NOMO-1 treated with dmso at 0.1 percent for 144 hours (cell line): ENCODE measurements around the gene ACVR1B.

Experiments
- DNase-seq: peaks from one replicate; lab custom pipeline; 2025; ENCODE audit not compliant: unreplicated experiment; lab: John Stamatoyannopoulos, UW

The ACVR1B gene

GRCh38 chr12:51917041-51917590, 34.4 kb upstream of the ACVR1B start:
- DNase-seq, result no peak

GRCh38 chr12:51917746-51918453, 33.6 kb upstream of the ACVR1B start:
- no peak for DNase-seq

GRCh38 chr12:51920046-51920445, 31.5 kb upstream of the ACVR1B start:
- no peak for DNase-seq

GRCh38 chr12:51921017-51921725, 30.3 kb upstream of the ACVR1B start:
- DNase-seq, result no peak

GRCh38 chr12:51922146-51922545, 29.4 kb upstream of the ACVR1B start:
- DNase-seq, result no peak

GRCh38 chr12:51922762-51923505, 28.6 kb upstream of the ACVR1B start:
- DNase-seq, result peak; percentile 88

GRCh38 chr12:51923506-51924365, 27.8 kb upstream of the ACVR1B start:
- no peak for DNase-seq

GRCh38 chr12:51924551-51925319, 26.8 kb upstream of the ACVR1B start:
- no peak for DNase-seq

GRCh38 chr12:51925346-51926063, 26.0 kb upstream of the ACVR1B start:
- DNase-seq, result no peak

GRCh38 chr12:51926064-51926632, 25.4 kb upstream of the ACVR1B start:
- DNase-seq, result no peak

GRCh38 chr12:51926718-51927117, 24.8 kb upstream of the ACVR1B start:
- no peak for DNase-seq

- no peak for DNase-seq
Observed at GRCh38 chr12:51932218-51933076, 19.1 kb upstream of the ACVR1B start.

- DNase-seq, result no peak
Observed at GRCh38 chr12:51934080-51934479, 17.4 kb upstream of the ACVR1B start.

GRCh38 chr12:51937926-51938325, 13.6 kb upstream of the ACVR1B start:
- DNase-seq, result no peak

- DNase-seq, result no peak
Observed at GRCh38 chr12:51938726-51939125, 12.8 kb upstream of the ACVR1B start.

- DNase-seq, result no peak
Observed at GRCh38 chr12:51941011-51941581, 10.4 kb upstream of the ACVR1B start.

- no peak for DNase-seq
Observed at GRCh38 chr12:51941604-51942003, 9.9 kb upstream of the ACVR1B start.

- DNase-seq, result no peak
Observed at GRCh38 chr12:51942056-51942455, 9.4 kb upstream of the ACVR1B start.
